ENCODE data around the gene SDK1. TPM values are rescaled to one million over a fixed set of nuclear protein-coding genes. Genes with fewer than 3 reads are reported as not detected.

The SDK1 gene
- total and polyA plus RNA-seq, 2 of the 8 experiments (the other 6 are each of a cell fraction or from before 2014, with no cell fraction given), result 3.3 to 7.2 TPM

DNA sequence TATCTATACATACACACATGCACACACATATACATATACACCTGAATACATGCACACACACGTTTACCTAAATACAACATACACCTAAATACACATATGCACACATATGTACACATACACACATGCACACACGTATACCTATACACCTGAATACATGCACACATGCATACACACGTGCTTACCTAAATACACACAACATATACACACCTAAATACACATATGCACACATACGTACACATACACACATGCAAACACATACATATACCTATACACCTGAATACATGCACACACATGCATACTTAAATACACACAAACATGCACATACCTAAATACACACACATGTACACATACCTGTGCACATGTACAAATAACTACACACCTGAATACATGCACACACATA lies 947.2 kb downstream of the SDK1 start (continued):
- TF ChIP-seq HDAC6 (IDR thresholded peaks at IDR 0.05; ENCODE audit: low read depth, low read length), result no peak
- TF ChIP-seq ASH2L (IDR thresholded peaks at IDR 0.05; ENCODE audit: low read length), result no peak
- no peak for TF ChIP-seq EGR1 (IDR thresholded peaks at IDR 0.05; ENCODE audit: borderline replicate concordance, low read depth, low read length)
- no peak for TF ChIP-seq TAF7 (optimal IDR thresholded peaks at IDR 0.05; ENCODE audit: borderline replicate concordance, low read depth, low read length)
- TF ChIP-seq JUN (IDR thresholded peaks at IDR 0.05; ENCODE audit: low read depth, low read length), result no peak
- no peak for TF ChIP-seq KDM1A (IDR thresholded peaks at IDR 0.05; ENCODE audit: borderline replicate concordance, low read length)
- no peak for TF ChIP-seq SRF (IDR thresholded peaks at IDR 0.05; ENCODE audit: low read depth, low read length)
